Hepatocyte (in vitro differentiated cells): Measurements from ENCODE around the gene MCCD1. TPM values are rescaled to one million over a fixed set of nuclear protein-coding genes. Genes with fewer than 3 reads are reported as not detected.
"Not testable (repeated sequence)": the region's sequence is repeated elsewhere in the genome, so short reads cannot be mapped to it uniquely, and the experiment has no call there.

ENCODE experiments used
- DNase-seq: peaks from one replicate; pipeline ENCODE4 v3.0.0-alpha.2; 2016; ENCODE audit warnings: low spot score
- H2AFZ ChIP-seq: fragments of 200-600 bp; sonication (generic); 2 replicates; pipeline ENCODE4 v1.6.0; 2016; ENCODE audit warnings: antibody characterized with exemption, mild to moderate bottlenecking
- H3K27ac ChIP-seq: fragments of 200-600 bp; sonication (generic); 2 replicates; pipeline ENCODE4 v1.5.1; 2016; ENCODE audit warnings: mild to moderate bottlenecking
- H3K27me3 ChIP-seq: fragments of 200-600 bp; sonication (generic); 2 replicates; pipeline ENCODE4 v1.6.1; 2016
- H3K36me3 ChIP-seq: fragments of 200-600 bp; sonication (generic); replicated peaks from 2 replicates; pipeline ENCODE4 v1.5.1; 2016; ENCODE audit warnings: low read depth; ENCODE audit not compliant: insufficient read depth
- H3K4me1 ChIP-seq: fragments of 200-600 bp; sonication (generic); 2 replicates; pipeline ENCODE4 v1.5.1; 2016; ENCODE audit warnings: mild to moderate bottlenecking, moderate library complexity; ENCODE audit not compliant: insufficient read depth
- H3K4me2 ChIP-seq: fragments of 200-600 bp; sonication (generic); 2 replicates; pipeline ENCODE4 v1.6.0; 2016
- H3K4me3 ChIP-seq: fragments of 200-600 bp; sonication (generic); 2 replicates; pipeline ENCODE4 v1.5.1; 2016; ENCODE audit warnings: mild to moderate bottlenecking
- H3K79me2 ChIP-seq: fragments of 200-600 bp; sonication (generic); 2 replicates; pipeline ENCODE4 v1.6.0; 2017; ENCODE audit warnings: mild to moderate bottlenecking
- H3K9me2 ChIP-seq: fragments of 200-600 bp; sonication (generic); replicated peaks from 2 replicates; pipeline ENCODE4 v1.6.0; 2017; ENCODE audit warnings: mild to moderate bottlenecking; ENCODE audit not compliant: insufficient read depth
- H3K9me3 ChIP-seq: fragments of 200-600 bp; sonication (generic); 2 replicates; pipeline ENCODE4 v1.5.1; 2016; ENCODE audit warnings: low read depth, mild to moderate bottlenecking
- H4K20me1 ChIP-seq: fragments of 200-600 bp; sonication (generic); 2 replicates; pipeline ENCODE4 v1.6.0; 2016; ENCODE audit warnings: mild to moderate bottlenecking; ENCODE audit not compliant: insufficient read depth, poor library complexity, severe bottlenecking
- CTCF ChIP-seq: fragments of 200-600 bp; sonication (generic); IDR thresholded peaks from 2 replicates; pipeline ENCODE4 v1.5.1; 2016; ENCODE audit warnings: antibody characterized with exemption, mild to moderate bottlenecking; ENCODE audit not compliant: poor library complexity
- EZH2 ChIP-seq: fragments of 200-600 bp; sonication (generic); IDR thresholded peaks from 2 replicates; pipeline ENCODE4 v1.6.1; 2016; ENCODE audit warnings: antibody characterized with exemption, mild to moderate bottlenecking, borderline replicate concordance
- EZH2phosphoT487 ChIP-seq: fragments of 200-600 bp; sonication (generic); IDR thresholded peaks from one replicate; pipeline ENCODE4 v1.6.1; 2018; ENCODE audit warnings: antibody characterized with exemption, mild to moderate bottlenecking, low read depth, moderate library complexity; ENCODE audit not compliant: unreplicated experiment, severe bottlenecking
- WGBS: methylation state at CpG from one replicate; pipeline ENCODE4 v1.1.6; 2016; ENCODE audit warnings: low lambda C conversion rate; ENCODE audit errors: missing lambda C conversion rate; 5-methylcytosine and 5-hydroxymethylcytosine counted together
- polyA plus RNA-seq: library from polyadenylated mRNA; unstranded; fragments of >200 nt; fragmentation: Nextera tagmentation; extraction: Ambion mirVana; gene quantifications from 2 replicates; pipeline ENCODE4 v1.2.1, GENCODE V29; 2016
- total RNA-seq: library from RNA; depleted of rRNA; stranded (reverse); fragments of >200 nt; gene quantifications from 2 replicates; pipeline ENCODE4 v1.2.3, GENCODE V29; 2014

Gene MCCD1
- total and polyA plus RNA-seq, 2 experiments from 2014 or later, result 0.47 to 2.0 TPM

GRCh38 chr6:31502586-31502985 lies 26.2 kb upstream of the MCCD1 start:
- no peak overlapping the region for H3K4me2 ChIP-seq
- no peaks in the 10 kb centered on the region for H3K79me2 ChIP-seq
- H2AFZ ChIP-seq, result no peak overlapping the region
- H3K27me3 ChIP-seq, result peaks cover 35% of the 10 kb centered on the region
- H3K4me1 ChIP-seq, result no peaks in the 10 kb centered on the region
- H3K27ac ChIP-seq, result no peak overlapping the region
- H3K36me3 ChIP-seq, result no peaks in the 10 kb centered on the region
- TF ChIP-seq EZH2phosphoT487 (no peak), EZH2 (no peak), CTCF (no peak)
- no peak for DNase-seq
- H3K4me3 ChIP-seq, result no peak overlapping the region
- no peaks in the 10 kb centered on the region for H3K9me3 ChIP-seq
- H4K20me1 ChIP-seq, result no peaks in the 10 kb centered on the region
- H3K9me2 ChIP-seq, result no peaks in the 10 kb centered on the region

DNA sequence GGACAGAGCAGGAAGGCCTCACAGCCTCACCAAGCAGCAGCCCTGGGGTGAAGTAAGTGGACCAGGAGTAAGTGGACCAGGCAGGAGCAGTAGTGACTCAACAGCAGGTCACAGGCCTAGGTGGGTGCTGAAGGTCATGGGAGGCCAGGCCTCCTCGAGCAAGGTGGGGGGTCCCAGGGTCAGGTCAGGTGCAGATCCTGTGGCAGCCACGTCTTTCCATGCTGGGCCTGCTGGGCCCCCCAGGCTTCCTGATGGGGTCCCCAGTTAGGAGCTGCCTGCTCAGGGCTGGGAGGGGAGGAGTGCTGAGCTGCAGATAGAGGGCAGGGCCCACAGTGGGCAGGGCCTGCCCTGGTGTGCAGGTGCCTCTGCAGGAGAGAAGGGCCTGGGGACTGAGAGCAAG lies 19.7 kb upstream of the MCCD1 start:
- H3K27me3 ChIP-seq, H3K27ac ChIP-seq, H3K9me2 ChIP-seq, H3K4me3 ChIP-seq, H3K79me2 ChIP-seq, H2AFZ ChIP-seq, H3K4me2 ChIP-seq, H4K20me1 ChIP-seq, H3K36me3 ChIP-seq, H3K4me1 ChIP-seq, H3K9me3 ChIP-seq, DNase-seq: not testable (repeated sequence)
- WGBS, result 41% methylated on average over 2 of the region's 2 CpGs

DNA sequence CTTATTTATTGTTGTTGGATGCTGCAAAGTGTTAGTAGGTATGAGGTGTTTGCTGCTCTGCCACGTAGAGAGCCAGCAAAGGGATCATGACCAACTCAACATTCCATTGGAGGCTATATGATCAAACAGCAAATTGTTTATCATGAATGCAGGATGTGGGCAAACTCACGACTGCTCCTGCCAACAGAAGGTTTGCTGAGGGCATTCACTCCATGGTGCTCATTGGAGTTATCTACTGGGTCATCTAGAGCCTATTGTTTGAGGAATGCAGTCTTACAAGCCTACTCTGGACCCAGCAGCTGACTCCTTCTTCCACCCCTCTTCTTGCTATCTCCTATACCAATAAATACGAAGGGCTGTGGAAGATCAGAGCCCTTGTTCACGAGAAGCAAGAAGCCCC lies 18.8 kb upstream of the MCCD1 start:
- no peak overlapping the region for H3K4me3 ChIP-seq
- no peaks in the 10 kb centered on the region for H3K4me1 ChIP-seq
- H3K36me3 ChIP-seq, result no peaks in the 10 kb centered on the region
- H3K79me2 ChIP-seq, result no peaks in the 10 kb centered on the region
- H3K27me3 ChIP-seq, result peaks cover 4% of the 10 kb centered on the region
- no peaks in the 10 kb centered on the region for H3K9me2 ChIP-seq
- TF ChIP-seq CTCF, result no peak
- TF ChIP-seq EZH2phosphoT487, result no peak
- TF ChIP-seq EZH2, result no peak
- H3K27ac ChIP-seq, result no peak overlapping the region
- H3K4me2 ChIP-seq, result no peak overlapping the region
- DNase-seq, result no peak
- H2AFZ ChIP-seq, result no peak overlapping the region
- 65% methylated on average over 4 of the region's 4 CpGs for WGBS
- no peaks in the 10 kb centered on the region for H3K9me3 ChIP-seq
- H4K20me1 ChIP-seq, result no peaks in the 10 kb centered on the region

DNA sequence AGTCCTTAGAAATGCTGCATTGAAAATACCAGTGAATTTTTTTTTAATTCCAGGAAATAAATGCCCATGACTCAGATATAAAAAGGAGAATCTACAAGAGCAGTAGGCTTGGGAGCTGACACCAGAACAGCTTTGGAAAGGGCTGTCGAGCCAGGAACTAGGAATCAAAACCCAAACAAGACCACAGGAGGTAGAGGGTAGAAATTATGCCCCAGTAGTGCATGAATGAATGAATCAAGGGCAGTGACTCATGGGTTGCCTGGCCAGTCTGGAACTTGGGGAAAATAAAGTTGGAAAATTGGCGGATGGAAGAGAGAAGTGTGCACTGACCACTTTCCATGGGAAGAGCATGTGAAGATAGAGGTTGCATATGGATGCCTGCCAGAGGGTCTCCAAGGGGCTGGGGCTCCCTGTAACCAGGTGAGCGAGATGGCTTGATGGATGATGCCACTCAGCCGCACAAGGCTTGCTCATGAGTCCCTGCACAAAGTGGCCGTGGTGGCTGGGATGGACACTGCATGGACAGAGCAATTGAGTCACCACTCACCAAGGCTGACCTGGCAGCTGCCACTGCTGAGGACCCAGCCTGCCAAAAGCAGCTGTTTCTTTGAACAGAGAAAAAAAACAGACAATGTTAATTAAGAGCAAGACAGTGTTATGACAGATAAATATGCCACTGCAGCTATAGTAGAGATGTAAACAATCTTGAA lies 15.2 kb upstream of the MCCD1 start:
- Histone ChIP-seq H3K9me3 (no peaks in the 10 kb centered on the region), H3K4me2 (no peak overlapping the region), H3K36me3 (no peaks in the 10 kb centered on the region), H3K79me2 (no peaks in the 10 kb centered on the region), H3K27me3 (peaks cover 7% of the 10 kb centered on the region), H4K20me1 (no peaks in the 10 kb centered on the region), H2AFZ (no peak overlapping the region), H3K27ac (no peak overlapping the region), H3K9me2 (no peaks in the 10 kb centered on the region), H3K4me3 (no peak overlapping the region), H3K4me1 (no peaks in the 10 kb centered on the region)
- DNase-seq, result no peak
- 69% methylated on average over 5 of the region's 5 CpGs for WGBS
- TF ChIP-seq EZH2phosphoT487 (no peak), EZH2 (no peak), CTCF (no peak)
